ENCODE results near the gene SUFU.

SUFU gene

GRCh38 chr10:102676534-102677315 lies 173.0 kb downstream of the SUFU start:
- DNase-seq, result no peak

- no peak for DNase-seq
These were observed 173.7 kb downstream of the SUFU start for GRCh38 chr10:102677331-102678067.

DNA sequence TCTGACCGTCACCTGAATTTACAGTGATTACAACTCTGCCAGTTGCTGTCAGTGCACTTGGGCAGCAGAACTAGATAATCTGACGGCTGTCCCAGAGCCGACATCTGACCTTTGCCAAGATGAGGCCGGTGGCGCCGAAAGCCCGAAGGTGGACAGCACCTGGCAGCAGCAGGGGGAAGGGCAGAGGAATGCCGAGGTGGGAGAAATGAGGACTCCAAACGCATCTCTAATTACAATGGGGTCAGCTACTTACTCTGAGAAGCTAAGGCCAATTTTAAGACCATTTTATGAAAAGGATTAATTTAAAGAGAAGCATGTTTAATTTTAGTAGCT lies 174.3 kb downstream of the SUFU start:
- DNase-seq, result no peak

- peak; percentile 62 for DNase-seq
These were observed 175.1 kb downstream of the SUFU start for GRCh38 chr10:102678842-102679289.

DNA sequence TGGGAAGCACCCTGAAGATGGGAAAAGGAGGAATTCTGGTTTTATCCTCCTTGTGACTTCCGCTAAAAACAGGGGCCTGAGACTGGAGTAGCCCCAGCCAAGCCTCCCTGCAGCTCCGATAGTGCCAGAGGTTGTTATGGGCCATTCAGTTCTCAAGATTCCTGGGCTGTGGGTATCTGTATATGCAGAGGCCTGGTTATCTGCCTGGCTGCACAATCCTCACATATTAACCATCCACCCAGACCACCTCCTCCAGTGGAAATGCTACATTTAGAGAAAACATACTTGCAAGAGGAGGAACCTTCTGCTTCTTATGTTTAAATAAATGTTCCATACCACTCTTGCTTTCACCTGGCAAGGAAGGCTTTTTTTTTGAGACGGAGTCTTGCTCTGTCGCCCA lies 175.8 kb downstream of the SUFU start:
- no peak for DNase-seq

DNA sequence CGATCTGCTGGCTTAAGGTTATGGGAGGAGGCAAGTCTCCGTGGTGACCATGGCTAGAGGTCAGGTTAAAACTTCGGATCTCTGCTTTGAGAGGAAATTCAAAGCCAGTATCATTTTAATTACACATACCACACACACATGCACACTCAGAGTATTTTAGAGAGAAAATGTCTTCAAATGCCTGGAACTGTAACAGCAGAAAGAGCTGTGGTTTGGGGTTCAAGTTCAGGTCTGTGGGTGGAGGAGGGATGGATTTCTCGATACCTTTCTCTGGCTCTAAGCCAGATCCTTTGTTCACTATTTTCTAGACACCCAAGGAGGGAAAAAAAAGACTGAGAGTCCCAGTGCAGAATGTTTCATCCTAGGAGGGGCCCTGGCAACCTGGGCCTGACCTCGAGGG lies 177.9 kb downstream of the SUFU start:
- no peak for DNase-seq

GRCh38 chr10:102682416-102682815 lies 178.6 kb downstream of the SUFU start:
- DNase-seq, result no peak

GRCh38 chr10:102682981-102683380 lies 179.2 kb downstream of the SUFU start:
- DNase-seq, result no peak

All from hematopoietic multipotent progenitor cell treated with erythropoietin and hydrocortisone succinate and interleukin-3 and kit ligand, for 8 days (in vitro differentiated cells).